Testis (tissue), 2 donors: Measurements from ENCODE around the gene ASAP2.

Source experiments
- POLR2A ChIP-seq: fragments of 450-650 bp; IDR thresholded peaks from one replicate; pipeline ENCODE4 v1.6.1; 2017; ENCODE audit warnings: antibody characterized with exemption, mild to moderate bottlenecking, moderate library complexity
- TF ChIP-seq, protein P1 (sequence below), 3 experiments: fragments of 450-650 bp in 2 of 3; fragments of 200-600 bp in 1 of 3; sonication (generic) in 1 of 3; IDR thresholded peaks; one replicate each; pipeline ENCODE4 v1.5.1; 2016 to 2019; ENCODE audit warnings: antibody characterized with exemption in 3 of 3, mild to moderate bottlenecking in 2 of 3, moderate library complexity in 1 of 3

DNA sequence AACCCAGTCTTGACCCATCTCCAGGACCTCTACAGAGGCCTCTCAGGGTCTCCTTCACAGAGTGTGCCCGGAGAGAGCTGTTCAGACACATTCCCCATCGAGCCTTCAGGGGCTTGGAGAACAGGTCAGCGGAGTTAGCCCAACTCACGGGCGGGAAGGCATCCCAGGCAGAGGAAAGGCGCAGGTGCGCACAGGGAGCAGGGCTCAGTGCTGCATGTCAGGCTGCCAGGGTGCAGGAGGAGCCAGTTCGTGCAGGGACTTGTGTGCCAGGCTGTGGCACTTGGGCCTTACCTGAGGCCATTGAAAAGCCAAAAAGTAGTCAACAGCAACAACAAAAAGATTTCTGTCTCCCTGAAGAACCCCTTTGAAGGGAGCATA, 112.7 kb downstream of the ASAP2 start:
- TF ChIP-seq, protein P1, sequence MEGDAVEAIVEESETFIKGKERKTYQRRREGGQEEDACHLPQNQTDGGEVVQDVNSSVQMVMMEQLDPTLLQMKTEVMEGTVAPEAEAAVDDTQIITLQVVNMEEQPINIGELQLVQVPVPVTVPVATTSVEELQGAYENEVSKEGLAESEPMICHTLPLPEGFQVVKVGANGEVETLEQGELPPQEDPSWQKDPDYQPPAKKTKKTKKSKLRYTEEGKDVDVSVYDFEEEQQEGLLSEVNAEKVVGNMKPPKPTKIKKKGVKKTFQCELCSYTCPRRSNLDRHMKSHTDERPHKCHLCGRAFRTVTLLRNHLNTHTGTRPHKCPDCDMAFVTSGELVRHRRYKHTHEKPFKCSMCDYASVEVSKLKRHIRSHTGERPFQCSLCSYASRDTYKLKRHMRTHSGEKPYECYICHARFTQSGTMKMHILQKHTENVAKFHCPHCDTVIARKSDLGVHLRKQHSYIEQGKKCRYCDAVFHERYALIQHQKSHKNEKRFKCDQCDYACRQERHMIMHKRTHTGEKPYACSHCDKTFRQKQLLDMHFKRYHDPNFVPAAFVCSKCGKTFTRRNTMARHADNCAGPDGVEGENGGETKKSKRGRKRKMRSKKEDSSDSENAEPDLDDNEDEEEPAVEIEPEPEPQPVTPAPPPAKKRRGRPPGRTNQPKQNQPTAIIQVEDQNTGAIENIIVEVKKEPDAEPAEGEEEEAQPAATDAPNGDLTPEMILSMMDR (IDR thresholded peaks at IDR 0.05), result no peak
- no peak for TF ChIP-seq POLR2A
